ENCODE measurements around the gene MRPL48.
"Not testable (repeated sequence)": the region's sequence is repeated elsewhere in the genome, so short reads cannot be mapped to it uniquely, and the experiment has no call there.

The MRPL48 gene

GRCh38 chr11:73787643-73788558 lies at the start of gene MRPL48:
MRPL48 (plus strand) TSS chr11:73787874; CDS start chr11:73787972, 98 bp downstream.
- DNase-seq: peak; percentile 91 to 95 (median 92)

- no peak for DNase-seq
Measured at GRCh38 chr11:73743045-73743444, 44.6 kb upstream of the MRPL48 start.

DNA sequence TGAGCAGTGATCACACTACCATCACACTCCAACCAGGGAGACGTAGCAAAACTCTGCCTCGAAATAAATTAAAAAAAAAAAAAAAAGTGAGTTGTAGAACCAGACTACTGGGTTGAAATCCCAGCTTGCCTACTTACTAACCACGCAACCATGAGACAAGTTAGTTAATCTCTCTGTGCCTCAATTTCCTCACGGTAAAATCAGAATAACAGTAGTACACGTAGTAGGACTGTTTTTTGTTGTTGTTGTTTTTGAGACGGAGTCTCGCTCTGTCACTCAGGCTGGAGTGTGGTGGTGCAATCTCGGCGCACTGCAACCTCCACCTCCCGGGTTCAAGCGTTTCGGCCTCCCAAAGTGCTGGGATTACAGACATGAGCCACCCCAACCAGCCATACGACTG lies 41.0 kb upstream of the MRPL48 start:
- DNase-seq: no peak

- no peak for DNase-seq
Measured at GRCh38 chr11:73747762-73748161, 39.9 kb upstream of the MRPL48 start.

GRCh38 chr11:73748300-73748699 lies 39.4 kb upstream of the MRPL48 start:
- DNase-seq: no peak

DNA sequence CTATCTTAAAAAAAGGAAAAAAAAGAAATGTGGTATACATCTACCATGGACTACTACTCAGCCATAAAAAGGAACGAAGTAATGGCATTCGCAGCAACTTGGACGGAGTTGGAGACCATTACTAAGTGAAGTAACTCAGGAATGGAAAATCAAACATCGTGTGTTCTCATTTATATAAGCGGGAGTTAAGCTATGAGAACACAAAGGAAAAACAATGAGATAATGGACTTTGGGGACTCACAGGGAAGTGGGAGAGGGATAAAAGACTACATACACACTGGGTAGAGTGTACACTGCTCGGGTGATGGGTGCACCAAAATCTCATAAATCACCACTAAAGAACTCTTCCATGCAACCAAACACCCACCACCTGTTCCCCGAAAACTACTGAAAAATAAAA lies 38.6 kb upstream of the MRPL48 start:
- DNase-seq: no peak

- DNase-seq: peak; percentile 33 to 54 (median 52)
Measured at GRCh38 chr11:73750228-73750627, 37.4 kb upstream of the MRPL48 start.

GRCh38 chr11:73750862-73751261 lies 36.8 kb upstream of the MRPL48 start:
- DNase-seq: not testable (repeated sequence)

DNA sequence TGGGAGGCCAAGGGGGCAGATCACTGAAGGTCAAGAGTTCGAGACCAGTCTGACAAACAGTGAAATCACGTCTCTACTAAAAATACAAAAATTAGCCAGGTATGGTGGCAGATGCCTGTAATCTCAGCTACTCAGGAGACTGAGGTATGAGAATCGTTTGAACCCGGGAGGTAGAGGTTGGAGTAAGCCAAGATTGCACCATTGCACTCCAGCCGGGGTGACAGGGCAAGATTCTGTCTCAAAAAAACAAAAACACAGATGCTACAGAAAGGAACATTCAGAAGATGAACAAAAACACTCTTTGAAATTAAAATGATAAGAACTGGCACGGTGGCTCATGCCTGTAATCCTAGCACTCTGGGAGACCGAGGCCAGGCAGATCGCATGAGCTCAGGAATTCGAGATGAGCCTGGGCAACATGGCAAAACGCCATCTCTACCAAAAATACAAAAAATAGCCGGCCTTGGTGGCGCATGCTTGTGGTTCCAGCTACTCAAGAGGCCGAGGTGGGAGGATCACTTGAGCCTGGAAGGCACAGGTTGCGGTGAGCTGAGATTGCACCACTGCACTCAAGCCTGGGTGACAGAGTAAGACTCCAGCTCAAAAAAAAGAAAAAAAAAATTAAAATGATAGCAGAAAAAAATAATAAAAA lies 35.3 kb upstream of the MRPL48 start:
- no peak for DNase-seq

GRCh38 chr11:73752903-73753302 lies 34.8 kb upstream of the MRPL48 start:
- DNase-seq: no peak

DNA sequence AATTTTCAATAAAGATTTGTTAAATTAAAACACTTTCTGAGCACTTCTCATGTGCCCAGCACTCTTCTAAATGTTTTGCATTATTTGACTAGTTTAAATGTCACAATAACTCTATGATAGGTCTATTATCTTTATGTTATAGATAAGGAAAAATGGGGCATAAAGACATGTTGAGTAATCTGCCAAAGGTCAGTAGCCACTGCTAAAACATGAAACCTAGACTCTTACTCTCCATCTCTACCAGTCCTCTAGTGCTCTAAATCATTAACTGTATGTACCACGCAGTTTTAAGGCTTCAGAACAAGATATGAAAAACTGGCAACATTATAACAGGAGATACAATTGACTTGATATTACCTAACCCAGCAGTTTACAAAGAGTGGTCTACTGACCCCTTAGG lies 33.7 kb upstream of the MRPL48 start:
- no peak for DNase-seq

GRCh38 chr11:73755670-73756069 lies 32.0 kb upstream of the MRPL48 start:
- no peak for DNase-seq

DNA sequence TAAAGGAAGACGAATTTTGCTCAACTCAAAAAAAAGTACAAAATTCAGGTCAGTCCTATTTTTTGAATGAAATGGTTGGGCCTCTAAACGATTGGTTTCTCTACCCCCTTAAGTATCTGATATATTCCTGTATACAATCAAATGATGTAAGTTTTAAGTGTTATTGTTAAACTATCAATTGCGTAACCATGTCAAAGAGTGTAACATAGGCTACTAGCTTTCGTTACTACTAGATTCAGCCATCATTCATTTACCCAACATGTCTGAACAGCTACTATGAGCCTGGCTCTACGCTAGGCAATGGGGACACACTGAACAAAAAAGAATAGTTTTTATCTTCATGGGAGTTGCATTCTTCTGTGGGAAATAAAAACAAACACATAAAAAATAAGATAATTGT lies 30.1 kb upstream of the MRPL48 start:
- DNase-seq: peak; percentile 11 to 51 (median 46)

DNA sequence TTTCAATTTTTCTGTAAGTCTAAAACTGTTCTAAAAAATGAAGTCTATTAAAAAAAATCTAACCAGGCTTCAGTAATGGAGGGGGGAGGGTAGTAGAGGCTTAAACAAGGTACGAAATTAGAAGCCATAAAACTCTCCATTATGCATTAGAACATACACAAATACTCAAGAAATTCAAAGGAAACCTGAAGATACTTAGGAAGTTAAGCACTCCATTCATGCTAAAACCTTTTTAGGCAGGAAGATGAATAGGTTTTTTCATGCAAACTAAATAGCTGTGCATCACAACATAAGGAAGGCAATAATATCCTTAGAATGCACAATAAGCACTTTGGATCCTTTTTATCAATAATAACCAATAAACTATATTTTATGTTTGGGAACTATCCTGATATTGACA lies 29.2 kb upstream of the MRPL48 start:
- DNase-seq: no peak

GRCh38 chr11:73759610-73760134 lies 28.0 kb upstream of the MRPL48 start:
- DNase-seq: peak; percentile 18 to 43 (median 39)

GRCh38 chr11:73760135-73760678 lies 27.5 kb upstream of the MRPL48 start:
- peak; percentile 27 to 67 (median 33) for DNase-seq

- peak; percentile 99 to 100 (median 99) for DNase-seq
Measured at GRCh38 chr11:73760679-73761402, 26.8 kb upstream of the MRPL48 start, which contains the start of gene RAB6A. RAB6A (minus strand) TSS chr11:73761074; CDS start chr11:73760635, 439 bp downstream.

DNA sequence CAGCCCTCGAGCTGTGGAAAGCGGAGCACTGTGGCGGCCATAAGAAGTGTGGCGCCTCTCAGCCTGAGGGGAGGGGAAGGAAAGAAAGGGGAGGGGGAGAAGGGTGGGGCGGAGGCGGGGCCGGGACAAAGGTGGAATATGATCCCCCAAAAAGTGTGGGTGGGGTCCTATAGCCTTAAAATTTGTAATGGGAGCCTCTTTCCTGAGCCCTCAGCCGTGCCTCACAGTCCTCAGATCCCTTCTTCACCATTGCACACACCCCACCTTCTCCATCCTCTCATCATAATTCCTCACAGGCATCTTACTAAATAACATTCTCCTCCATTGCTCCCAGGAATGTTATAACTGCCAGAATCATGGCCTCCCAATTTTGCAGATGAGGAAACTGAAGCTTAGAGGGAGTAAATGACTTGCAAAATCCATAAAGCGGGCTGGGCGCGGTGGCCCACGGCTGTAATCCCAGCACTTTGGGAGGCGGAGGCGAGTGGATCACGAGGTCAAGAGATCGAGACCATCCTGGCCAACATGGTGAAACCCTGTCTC lies 26.2 kb upstream of the MRPL48 start:
- no peak for DNase-seq

- DNase-seq: no peak
Measured at GRCh38 chr11:73762732-73763131, 24.9 kb upstream of the MRPL48 start.

DNA sequence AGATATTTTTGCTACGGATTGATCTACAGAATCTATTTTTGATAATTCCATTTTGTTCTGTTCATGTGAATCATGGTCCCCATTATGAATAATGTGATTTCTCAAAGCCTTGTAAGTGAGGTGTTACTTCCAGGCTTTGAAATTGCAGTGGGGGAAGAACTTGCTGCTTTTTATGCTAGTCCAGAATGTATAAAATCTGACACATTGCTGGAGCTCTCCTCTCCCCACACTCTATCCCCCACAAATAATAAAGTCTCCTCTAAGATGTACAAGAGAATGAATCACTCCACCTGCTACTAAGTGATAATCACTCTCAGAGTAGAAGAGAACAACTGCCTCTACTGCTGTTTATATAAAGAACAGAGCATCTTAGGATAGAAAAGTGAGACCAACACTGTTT lies 20.9 kb upstream of the MRPL48 start:
- DNase-seq: no peak

DNA sequence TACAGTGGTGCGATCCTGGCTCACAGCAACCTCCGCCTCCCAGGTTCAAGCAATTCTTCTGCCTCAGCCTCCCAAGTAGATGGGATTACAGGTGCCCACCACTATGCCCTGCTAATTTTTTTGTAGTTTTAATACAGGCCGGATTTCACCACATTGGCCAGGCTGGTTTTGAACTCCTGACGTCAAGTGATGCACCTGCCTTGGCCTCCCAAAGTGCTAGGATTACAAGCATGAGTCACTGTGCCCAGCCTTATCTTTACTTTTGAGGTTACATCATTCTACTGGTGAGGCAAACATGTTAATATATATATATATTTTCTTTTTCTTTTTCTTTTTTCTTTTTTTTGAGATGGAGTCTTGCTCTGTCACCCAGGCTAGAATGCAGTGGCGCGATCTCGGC lies 16.9 kb upstream of the MRPL48 start:
- DNase-seq: not testable (repeated sequence)

Measured in suppressor macrophage treated with lipopolysaccharide for 1 hour (primary cell).